Cardiac fibroblast (primary cell): ENCODE data around the gene DNAH6.

ENCODE experiments used
- DNase-seq, 2 donors: peaks; one replicate each; pipeline versions ENCODE4 v3.0.0 to v3.0.0-alpha.2; 2010; ENCODE audit warnings: low read depth in 2 of 2
- H3K4me3 ChIP-seq, 2 donors: replicated peaks in 1 of 2; 1 replicate in 1 of 2; 2 replicates in 1 of 2; pipeline ENCODE4 v1.5.1; 2011; ENCODE audit warnings: low read depth in 2 of 2, low read length in 2 of 2, mild to moderate bottlenecking in 2 of 2, moderate library complexity in 1 of 2
- TF ChIP-seq, protein P1 (sequence below): IDR thresholded peaks from one replicate; pipeline ENCODE4 v1.5.1; 2011; ENCODE audit warnings: low read depth, mild to moderate bottlenecking, low read length, inconsistent platforms

The DNAH6 gene

DNA sequence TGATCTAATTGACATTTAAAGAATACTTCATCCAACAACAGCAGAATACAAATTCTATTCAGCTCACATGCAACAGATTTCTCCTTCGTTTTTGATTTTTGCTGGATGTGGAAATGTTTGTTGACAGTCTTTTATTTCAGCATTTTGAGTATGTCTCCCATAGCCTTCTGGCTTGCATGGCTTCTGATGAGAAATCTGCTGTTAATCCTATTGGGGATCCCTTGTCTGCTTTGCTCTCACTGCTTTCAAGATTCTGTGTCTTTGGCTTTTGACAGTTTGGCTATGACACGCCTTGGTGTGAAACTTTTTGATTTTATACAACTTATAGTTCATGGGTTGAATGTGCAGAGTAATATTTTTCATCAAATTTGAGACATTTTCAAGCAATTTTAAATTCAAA is 319.9 kb downstream of the DNAH6 start:
- TF ChIP-seq, protein P1, sequence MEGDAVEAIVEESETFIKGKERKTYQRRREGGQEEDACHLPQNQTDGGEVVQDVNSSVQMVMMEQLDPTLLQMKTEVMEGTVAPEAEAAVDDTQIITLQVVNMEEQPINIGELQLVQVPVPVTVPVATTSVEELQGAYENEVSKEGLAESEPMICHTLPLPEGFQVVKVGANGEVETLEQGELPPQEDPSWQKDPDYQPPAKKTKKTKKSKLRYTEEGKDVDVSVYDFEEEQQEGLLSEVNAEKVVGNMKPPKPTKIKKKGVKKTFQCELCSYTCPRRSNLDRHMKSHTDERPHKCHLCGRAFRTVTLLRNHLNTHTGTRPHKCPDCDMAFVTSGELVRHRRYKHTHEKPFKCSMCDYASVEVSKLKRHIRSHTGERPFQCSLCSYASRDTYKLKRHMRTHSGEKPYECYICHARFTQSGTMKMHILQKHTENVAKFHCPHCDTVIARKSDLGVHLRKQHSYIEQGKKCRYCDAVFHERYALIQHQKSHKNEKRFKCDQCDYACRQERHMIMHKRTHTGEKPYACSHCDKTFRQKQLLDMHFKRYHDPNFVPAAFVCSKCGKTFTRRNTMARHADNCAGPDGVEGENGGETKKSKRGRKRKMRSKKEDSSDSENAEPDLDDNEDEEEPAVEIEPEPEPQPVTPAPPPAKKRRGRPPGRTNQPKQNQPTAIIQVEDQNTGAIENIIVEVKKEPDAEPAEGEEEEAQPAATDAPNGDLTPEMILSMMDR: no peak
- no peak overlapping the region for H3K4me3 ChIP-seq
- no peak for DNase-seq

DNA sequence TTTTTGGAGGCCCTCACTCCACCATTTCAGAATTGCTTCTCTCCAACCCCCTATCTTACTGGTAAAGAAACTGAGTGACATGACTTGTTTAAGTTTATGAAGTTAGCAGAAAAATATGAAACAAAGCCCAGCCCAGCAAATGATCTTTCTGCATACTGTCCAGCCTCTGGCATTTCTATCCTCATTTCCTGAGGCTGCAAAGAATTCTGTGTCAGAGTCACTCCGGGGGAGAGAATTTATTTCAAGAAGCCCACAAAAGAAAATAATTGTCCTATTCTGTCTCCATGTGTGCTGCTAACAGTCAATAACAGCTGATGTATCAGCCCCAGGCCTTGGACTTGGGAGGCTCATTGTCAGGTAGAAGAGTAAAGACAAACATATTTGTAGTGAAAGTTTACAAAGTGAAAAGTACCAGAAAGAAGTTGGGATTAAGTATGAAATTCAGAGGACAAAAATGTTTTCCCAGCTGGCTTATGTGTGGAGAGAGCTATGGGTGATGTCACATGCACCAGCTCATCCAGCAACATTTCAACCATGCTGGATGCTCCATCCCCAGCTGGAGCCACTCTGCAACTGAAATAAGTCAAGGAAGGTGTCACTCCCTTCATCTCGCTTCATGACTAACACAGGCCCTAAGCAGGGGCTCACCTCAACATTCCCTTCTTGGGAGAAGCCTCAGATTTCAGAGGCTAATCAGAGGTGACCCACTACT is 322.3 kb downstream of the DNAH6 start:
- no peak overlapping the region for H3K4me3 ChIP-seq
- TF ChIP-seq, protein P1: no peak
- DNase-seq: no peak

DNA sequence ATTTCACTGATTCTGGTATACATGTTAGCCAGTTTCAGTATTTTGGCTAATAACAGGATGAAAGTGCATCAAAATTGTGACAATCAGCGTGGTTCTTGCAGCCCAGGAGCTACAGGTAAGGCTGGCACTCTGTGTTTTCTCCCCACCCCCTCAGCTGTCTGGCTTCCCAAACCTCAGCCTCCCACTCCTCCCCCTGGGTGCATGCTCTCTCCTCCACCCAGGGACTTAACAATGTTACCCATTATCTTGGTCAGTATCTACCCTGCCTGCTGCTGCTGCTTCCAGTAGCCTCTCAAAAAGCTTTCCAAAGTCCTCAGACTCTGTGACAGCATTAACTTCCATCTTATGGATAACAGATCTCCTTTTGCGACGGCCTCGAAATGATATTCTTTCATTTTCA is 323.6 kb downstream of the DNAH6 start:
- TF ChIP-seq, protein P1: no peak
- DNase-seq: no peak
- no peak overlapping the region for H3K4me3 ChIP-seq

DNA sequence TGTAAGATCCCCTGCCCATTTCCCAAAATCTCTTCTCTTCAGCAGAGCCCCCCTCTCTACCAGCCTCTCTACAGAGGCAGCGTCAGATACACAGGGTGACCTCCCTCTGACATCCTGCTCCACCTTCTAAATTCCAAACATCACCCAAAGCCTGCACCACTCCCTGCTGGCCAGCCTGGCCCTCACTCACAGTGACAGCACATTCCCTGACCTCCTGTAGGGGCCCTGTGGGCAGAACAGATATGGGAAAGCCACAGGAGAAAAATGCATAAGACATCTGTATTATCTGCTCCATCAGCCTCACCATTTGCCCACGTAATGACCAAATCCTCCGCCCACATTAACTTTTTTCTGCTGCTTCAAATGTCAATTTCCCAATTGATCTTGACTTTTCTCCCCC is 324.0 kb downstream of the DNAH6 start:
- no peak overlapping the region for H3K4me3 ChIP-seq
- TF ChIP-seq, protein P1: no peak
- DNase-seq: peak in 1 of 2 donors; percentile 9

DNA sequence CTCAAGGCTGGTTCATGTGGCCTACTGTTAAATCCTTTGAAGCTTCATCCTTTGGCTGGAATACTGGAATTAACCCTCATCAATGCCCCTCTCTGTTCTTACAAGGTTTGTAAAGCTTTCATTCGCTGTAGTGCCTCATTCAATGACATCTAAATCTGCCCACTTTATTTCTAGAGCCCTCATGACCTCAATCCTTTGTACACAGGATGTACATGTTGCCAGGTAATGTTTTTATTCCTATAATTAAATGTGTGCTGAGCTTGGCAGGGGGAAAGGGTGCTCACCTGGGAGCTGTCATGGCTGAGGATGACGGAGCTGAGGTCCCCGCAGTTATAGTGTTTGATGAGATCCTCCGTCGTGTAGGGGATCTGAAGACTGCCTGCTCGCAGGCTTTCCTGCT is 325.3 kb downstream of the DNAH6 start:
- DNase-seq: no peak
- TF ChIP-seq, protein P1: no peak
- H3K4me3 ChIP-seq: no peak overlapping the region

DNA sequence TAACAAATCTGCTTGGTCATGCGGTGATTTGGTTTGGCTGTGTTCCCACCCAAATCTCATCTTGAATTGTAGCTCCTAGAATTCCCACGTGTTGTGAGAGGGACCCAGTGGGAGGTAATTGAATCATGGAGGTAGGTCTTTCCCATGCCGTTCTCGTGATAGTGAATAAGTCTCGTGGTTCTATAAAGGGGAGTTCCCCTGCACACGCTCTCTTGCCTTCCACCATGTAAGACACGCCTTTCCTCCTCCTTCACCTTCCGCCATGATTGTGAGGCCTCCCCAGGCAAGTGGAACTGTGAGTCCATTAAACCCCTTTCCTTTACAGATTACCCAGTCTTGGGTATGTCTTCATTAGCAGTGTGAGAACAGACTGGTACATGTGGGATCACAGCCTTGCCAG is 327.8 kb downstream of the DNAH6 start:
- TF ChIP-seq, protein P1: no peak
- H3K4me3 ChIP-seq: no peak overlapping the region
- DNase-seq: no peak
